ENCODE data around the gene TBL1X. TPM values are rescaled to one million over a fixed set of nuclear protein-coding genes. Genes with fewer than 3 reads are reported as not detected.

Gene TBL1X
- total and polyA plus RNA-seq, 10 of the 15 experiments (the other 5 are each of a cell fraction or from before 2014, with no cell fraction given): 4.4 to 26.3 (median 10.6) TPM

DNA sequence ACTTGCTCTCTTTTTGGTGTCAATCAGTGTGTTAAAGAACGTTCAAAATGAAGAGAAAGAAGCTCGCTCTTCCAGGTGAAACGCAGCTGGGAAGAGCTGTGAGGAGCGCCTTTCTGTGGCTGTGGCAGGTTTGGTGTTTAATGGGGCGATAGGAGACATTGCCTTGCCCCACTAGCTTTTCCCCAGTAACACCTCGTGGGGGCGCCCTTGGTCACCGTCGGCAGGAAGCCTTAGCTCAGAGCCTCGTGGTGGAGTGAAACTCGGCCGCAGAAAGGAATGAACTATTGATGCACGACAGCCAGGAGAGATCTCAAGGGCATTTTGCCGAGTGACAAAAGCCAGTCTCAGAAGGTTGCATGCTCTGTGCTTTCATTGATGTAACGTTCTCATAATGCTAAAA is 235.7 kb downstream of the TBL1X start:
- in situ Hi-C loops (cut with MboI) (loop anchor here (10.0 to 25.0 kb wide), 2 partner anchors 346 to 1713 kb away; no protein-coding TSS in a partner anchor), intact Hi-C loops (cut with micrococcal nuclease; ENCODE audit: unreplicated experiment) (no loop called here)
- Histone ChIP-seq H3K4me1 (ENCODE audit: control insufficient read depth, insufficient read depth, low read length) (no peaks in the 10 kb centered on the region), H3K27me3 (replicated peaks in 1 of 2; ENCODE audit: control insufficient read depth in 2 of 2, insufficient read depth in 2 of 2, low read length in 1 of 2) (no peaks in the 10 kb centered on the region), H3K9me3 (replicated peaks; ENCODE audit: control insufficient read depth, insufficient read depth, low read length) (no peaks in the 10 kb centered on the region), H3K4me2 (ENCODE audit: control insufficient read depth, insufficient read depth) (no peak overlapping the region), H3K79me2 (ENCODE audit: control insufficient read depth, insufficient read depth, low read length) (no peaks in the 10 kb centered on the region), H2AFZ (ENCODE audit: control insufficient read depth, low read depth, low read length) (no peak overlapping the region), H3K4me3 (no peak overlapping the region), H3K9ac (ENCODE audit: control insufficient read depth, insufficient read depth, low read length) (no peak overlapping the region), H3K27ac (ENCODE audit: control insufficient read depth, insufficient read depth) (no peak overlapping the region), H4K20me1 (ENCODE audit: control insufficient read depth, insufficient read depth) (no peaks in the 10 kb centered on the region), H3K36me3 (ENCODE audit: control insufficient read depth in 2 of 2, insufficient read depth in 2 of 2, low read length in 1 of 2) (no peaks in the 10 kb centered on the region)
- 57% methylated on average over 15 of the region's 15 CpGs for WGBS (ENCODE audit: insufficient coverage, insufficient replicate concordance, low lambda C conversion rate, missing lambda C conversion rate)
- DNase-seq (ENCODE audit: low read depth, low spot score) (no peak), ATAC-seq (no peak), FAIRE-seq (no peak)
- SMC1A ChIA-PET (ENCODE audit: uncharacterized antibody, unreplicated experiment): interaction anchor here (1.2 kb wide), 1 partner anchor 11 kb away, joined by 4 read pairs; no protein-coding TSS in a partner anchor
- POLR2A ChIA-PET: no interaction called here
- TF ChIP-seq SMAD1 (IDR thresholded peaks at IDR 0.05; ENCODE audit: low read depth, partially characterized antibody): no peak
- TF ChIP-seq ELK1 (IDR thresholded peaks at IDR 0.05; ENCODE audit: low read depth, low read length): no peak
- TF ChIP-seq TCF3 (IDR thresholded peaks at IDR 0.05; ENCODE audit: borderline replicate concordance, insufficient read depth, low read depth, low read length): no peak
- no peak for TF ChIP-seq GATAD2B (conservative IDR thresholded peaks at IDR 0.05; ENCODE audit: low read depth)
- no peak for TF ChIP-seq GABPA (IDR thresholded peaks at IDR 0.05; ENCODE audit: low read depth)
- no peak for TF ChIP-seq SMARCA5 (IDR thresholded peaks at IDR 0.05)
- TF ChIP-seq KLF5 (IDR thresholded peaks at IDR 0.05; ENCODE audit: partially characterized antibody): no peak
- no peak for TF ChIP-seq KAT2A (conservative IDR thresholded peaks at IDR 0.05; ENCODE audit: control insufficient read depth, low read depth, low read length)
- RAD21 ChIA-PET (ENCODE audit: unreplicated experiment): no interaction called here
- no TSS peak for BruUV-seq (replicated peaks)
- CTCF ChIA-PET: interaction anchor here (0.7 to 0.9 kb wide), 2 partner anchors 9 to 22 kb away, joined by 3 to 4 read pairs; no protein-coding TSS in a partner anchor

Data from GM12878 (cell line).